GDM1 (cell line): ENCODE data around the gene SMAD3.

Source experiments
- DNase-seq: peaks from one replicate; lab custom pipeline; 2025; lab: John Stamatoyannopoulos, UW

Gene SMAD3

DNA sequence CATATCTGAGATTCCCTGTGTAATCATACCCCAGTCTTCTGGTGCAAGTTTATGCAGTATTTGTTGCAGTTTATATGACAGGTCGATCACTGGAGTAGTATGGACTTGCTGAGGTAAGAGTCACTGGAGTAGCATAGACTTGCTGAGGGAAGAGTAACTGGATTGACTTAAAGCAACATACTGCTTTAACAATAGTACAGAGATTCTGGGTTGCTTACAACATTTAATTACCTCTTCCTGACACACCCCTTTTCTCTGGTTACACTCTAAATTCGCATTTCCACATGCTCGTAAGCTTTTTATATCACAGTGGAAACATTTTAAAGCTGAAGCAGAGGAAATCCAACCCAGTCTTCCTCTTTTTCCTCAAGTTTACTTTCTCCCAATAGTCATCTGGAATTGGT is 177.3 kb downstream of the SMAD3 start:
- no peak for DNase-seq
